Measurements from ENCODE around the gene ZNF276.

ZNF276 gene

GRCh38 chr16:89736554-89736953 lies 15.2 kb downstream of the ZNF276 start:
- TF ChIP-seq, protein P1, sequence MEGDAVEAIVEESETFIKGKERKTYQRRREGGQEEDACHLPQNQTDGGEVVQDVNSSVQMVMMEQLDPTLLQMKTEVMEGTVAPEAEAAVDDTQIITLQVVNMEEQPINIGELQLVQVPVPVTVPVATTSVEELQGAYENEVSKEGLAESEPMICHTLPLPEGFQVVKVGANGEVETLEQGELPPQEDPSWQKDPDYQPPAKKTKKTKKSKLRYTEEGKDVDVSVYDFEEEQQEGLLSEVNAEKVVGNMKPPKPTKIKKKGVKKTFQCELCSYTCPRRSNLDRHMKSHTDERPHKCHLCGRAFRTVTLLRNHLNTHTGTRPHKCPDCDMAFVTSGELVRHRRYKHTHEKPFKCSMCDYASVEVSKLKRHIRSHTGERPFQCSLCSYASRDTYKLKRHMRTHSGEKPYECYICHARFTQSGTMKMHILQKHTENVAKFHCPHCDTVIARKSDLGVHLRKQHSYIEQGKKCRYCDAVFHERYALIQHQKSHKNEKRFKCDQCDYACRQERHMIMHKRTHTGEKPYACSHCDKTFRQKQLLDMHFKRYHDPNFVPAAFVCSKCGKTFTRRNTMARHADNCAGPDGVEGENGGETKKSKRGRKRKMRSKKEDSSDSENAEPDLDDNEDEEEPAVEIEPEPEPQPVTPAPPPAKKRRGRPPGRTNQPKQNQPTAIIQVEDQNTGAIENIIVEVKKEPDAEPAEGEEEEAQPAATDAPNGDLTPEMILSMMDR (IDR thresholded peaks at IDR 0.05) = no peak

DNA sequence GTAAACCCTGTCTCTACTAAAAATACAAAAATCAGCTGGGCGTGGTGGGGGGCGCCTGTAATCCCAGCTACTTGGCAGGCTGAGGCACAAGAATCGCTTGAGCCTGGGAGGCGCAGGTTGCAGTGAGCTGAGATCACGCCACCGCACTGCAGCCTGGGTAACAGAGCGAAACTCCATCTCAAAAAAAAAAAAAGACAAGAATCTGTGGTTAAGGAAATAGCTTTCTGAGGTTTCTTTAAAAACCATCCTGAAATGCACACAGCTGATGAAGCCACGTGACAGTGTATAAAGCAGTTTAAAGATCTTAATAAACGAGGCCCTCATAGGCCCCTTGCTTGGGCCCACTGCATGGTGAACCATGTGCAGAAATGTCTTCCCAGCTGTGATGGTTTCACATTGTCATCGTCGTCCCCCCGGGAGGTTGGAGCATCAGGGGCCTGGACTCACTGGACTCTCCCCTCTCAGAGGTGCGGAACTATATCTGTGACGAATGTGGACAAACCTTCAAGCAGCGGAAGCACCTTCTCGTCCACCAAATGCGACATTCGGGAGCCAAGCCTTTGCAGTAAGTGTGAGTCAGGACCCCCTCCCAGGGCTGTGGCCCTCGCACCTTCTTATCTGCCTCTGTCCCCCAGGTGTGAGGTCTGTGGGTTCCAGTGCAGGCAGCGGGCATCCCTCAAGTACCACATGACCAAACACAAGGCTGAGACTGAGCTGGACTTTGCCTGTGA lies 16.2 kb downstream of the ZNF276 start:
- TF ChIP-seq, protein P1 (IDR thresholded peaks at IDR 0.05) = no peak

DNA sequence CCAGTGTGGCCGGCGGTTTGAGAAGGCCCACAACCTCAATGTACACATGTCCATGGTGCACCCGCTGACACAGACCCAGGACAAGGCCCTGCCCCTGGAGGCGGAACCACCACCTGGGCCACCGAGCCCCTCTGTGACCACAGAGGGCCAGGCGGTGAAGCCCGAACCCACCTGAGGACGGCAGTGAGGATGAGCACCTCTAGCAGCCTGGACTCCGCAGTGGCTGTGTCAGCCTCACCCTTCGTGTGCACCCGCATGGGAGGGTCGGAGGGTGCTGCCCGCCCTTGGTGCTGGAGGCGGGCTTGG lies 16.7 kb downstream of the ZNF276 start:
- TF ChIP-seq, protein P1 (IDR thresholded peaks at IDR 0.05) = no peak

- TF ChIP-seq, protein P1 (IDR thresholded peaks at IDR 0.05) = no peak
These were observed 17.4 kb downstream of the ZNF276 start for GRCh38 chr16:89738538-89739317.

DNA sequence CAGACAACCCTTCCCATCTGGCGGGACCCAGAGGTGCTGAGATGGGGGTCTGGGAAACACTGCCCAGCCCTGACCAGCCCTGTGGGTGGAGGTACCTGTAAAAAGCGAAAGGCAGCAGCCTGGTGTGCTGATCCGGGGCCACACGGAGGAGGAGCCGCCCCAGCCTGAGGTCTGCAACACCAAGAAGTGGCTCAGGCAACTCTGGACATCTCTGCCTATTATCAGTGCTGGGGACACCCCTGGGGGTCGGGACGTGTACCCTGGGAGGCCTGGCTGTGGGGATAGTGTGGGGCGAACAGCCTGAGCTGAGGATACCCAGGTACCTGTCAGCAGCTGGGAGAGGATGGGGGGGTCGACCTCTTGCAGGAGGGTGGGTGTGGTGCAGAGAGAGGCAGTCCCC lies 18.0 kb downstream of the ZNF276 start:
- TF ChIP-seq, protein P1 (IDR thresholded peaks at IDR 0.05) = no peak

- TF ChIP-seq, protein P1 (IDR thresholded peaks at IDR 0.05) = no peak
These were observed 20.1 kb downstream of the ZNF276 start for GRCh38 chr16:89741342-89742014.

- TF ChIP-seq, protein P1 (IDR thresholded peaks at IDR 0.05) = no peak
These were observed 21.6 kb downstream of the ZNF276 start for GRCh38 chr16:89742948-89743347.

Data from LNCAP (cell line).